ENCODE data around the gene TMEM217.

DNA sequence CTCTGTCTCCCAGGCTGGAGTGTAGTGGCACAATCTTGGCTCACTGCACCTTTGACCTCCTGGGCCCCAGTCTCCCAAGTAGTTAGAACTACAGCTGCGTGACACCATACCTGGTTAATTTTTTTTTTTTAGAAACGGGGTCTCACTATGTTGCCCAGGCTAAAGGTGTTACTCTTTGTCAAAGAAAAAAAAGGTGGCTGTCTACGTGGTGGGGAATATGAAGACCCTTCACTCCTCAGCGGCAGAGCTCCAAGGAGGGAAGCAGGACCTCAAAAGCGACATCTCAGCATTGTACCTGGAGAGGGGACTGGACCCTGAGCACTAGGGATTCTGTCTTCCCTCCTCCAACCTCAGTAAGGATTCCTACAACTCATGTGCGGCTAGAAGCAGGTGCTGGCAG lies 16.8 kb downstream of the TMEM217 start:
- TF ChIP-seq CTCF (IDR thresholded peaks at IDR 0.05; ENCODE audit: low read length), result no peak
- TF ChIP-seq EZH2phosphoT487 (IDR thresholded peaks at IDR 0.05; ENCODE audit: low read length), result no peak
- TF ChIP-seq EZH2 (optimal IDR thresholded peaks at IDR 0.05; ENCODE audit: low read depth, low read length), result no peak

Data from MM.1S (cell line).